ENCODE measurements around the gene MAN2B1. TPM values are rescaled to one million over a fixed set of nuclear protein-coding genes. Genes with fewer than 3 reads are reported as not detected.

Gene MAN2B1
- polyA plus RNA-seq, 4 donors, result 42.7 to 64.8 (median 51.0) TPM

- H3K4me1 ChIP-seq (ENCODE audit: control insufficient read depth in 3 of 3, insufficient read depth in 2 of 3, low read depth in 1 of 3, low read length in 2 of 3), result peaks cover 0 to 5% (median under 1%) of the 10 kb centered on the region in 3 donors
- no peaks in the 10 kb centered on the region for H3K27me3 ChIP-seq (ENCODE audit: control insufficient read depth in 3 of 3, insufficient read depth in 3 of 3, low read length in 3 of 3)
- DNase-seq (peak; percentile 99), FAIRE-seq (no peak)
- peaks cover 1 to 39% (median 5%) of the 10 kb centered on the region in 3 donors for H3K36me3 ChIP-seq (ENCODE audit: control insufficient read depth in 3 of 3, insufficient read depth in 2 of 3, low read depth in 1 of 3, low read length in 3 of 3)
- H3K27ac ChIP-seq (ENCODE audit: low read depth in 1 of 3, low read length in 2 of 3), result peak within 1 kb of the TSS; percentile 95 to 100 (median 99)
- H3K4me3 ChIP-seq (ENCODE audit: low read depth in 1 of 3, low read length in 3 of 3), result peak within 1 kb of the TSS; percentile 87 to 100 (median 99)
- 0% methylated on average over 59 to 61 of the region's 61 CpGs for whole genome bisulfite sequencing, 3 donors
- no peaks in the 10 kb centered on the region for H3K9me3 ChIP-seq (ENCODE audit: control insufficient read depth in 2 of 2, insufficient read depth in 1 of 2, low read depth in 1 of 2, low read length in 1 of 2)
These were observed 55.8 kb downstream of the MAN2B1 start, which contains the start of the genes ZNF490 and ZNF791 for GRCh38 chr19:12610540-12611360. ZNF490 (minus strand) TSS chr19:12610813; CDS start chr19:12610680, 133 bp downstream. ZNF791 (plus strand) TSS chr19:12610920; CDS start chr19:12611080, 160 bp downstream.

- Histone ChIP-seq H3K27me3 (ENCODE audit: control insufficient read depth in 3 of 3, insufficient read depth in 3 of 3, low read length in 3 of 3) (no peaks in the 10 kb centered on the region), H3K4me1 (ENCODE audit: control insufficient read depth in 3 of 3, insufficient read depth in 2 of 3, low read depth in 1 of 3, low read length in 2 of 3) (peaks cover 0 to 5% (median 0%) of the 10 kb centered on the region in 3 donors), H3K27ac (ENCODE audit: low read depth in 1 of 3, low read length in 2 of 3) (no peak overlapping the region), H3K9me3 (ENCODE audit: control insufficient read depth in 2 of 2, insufficient read depth in 1 of 2, low read depth in 1 of 2, low read length in 1 of 2) (no peaks in the 10 kb centered on the region), H3K36me3 (ENCODE audit: control insufficient read depth in 3 of 3, insufficient read depth in 2 of 3, low read depth in 1 of 3, low read length in 3 of 3) (peaks cover 0 to 33% (median 3%) of the 10 kb centered on the region in 3 donors), H3K4me3 (ENCODE audit: low read depth in 1 of 3, low read length in 3 of 3) (no peak overlapping the region)
- 83 to 98% (median 95%) methylated on average over 3 of the region's 3 CpGs for WGBS, 3 donors
- FAIRE-seq (no peak), DNase-seq (no peak)
These were observed 58.9 kb downstream of the MAN2B1 start for GRCh38 chr19:12607631-12608030.

DNA sequence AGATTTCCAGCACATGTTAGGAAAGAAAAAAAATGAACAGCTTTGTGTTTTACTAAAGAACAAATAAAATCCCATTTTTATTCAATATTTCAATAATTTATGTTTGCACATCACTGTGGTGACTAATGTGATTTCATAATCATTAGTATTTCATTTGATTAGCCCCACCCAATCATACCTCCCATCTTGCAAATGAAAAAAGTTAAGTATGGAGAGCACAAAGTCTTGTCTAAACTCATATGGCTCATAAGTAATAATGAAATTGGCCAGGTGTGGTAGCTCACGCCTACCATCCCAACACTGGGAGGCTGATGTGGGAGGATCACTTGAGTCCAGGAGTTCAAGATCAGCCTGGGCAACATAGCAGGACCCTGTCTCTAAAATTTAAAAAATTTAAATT, 59.7 kb downstream of the MAN2B1 start:
- FAIRE-seq, result no peak
- H3K4me1 ChIP-seq (ENCODE audit: control insufficient read depth in 3 of 3, insufficient read depth in 2 of 3, low read depth in 1 of 3, low read length in 2 of 3), result peaks cover 0 to 5% (median 0%) of the 10 kb centered on the region in 3 donors
- H3K9me3 ChIP-seq (ENCODE audit: control insufficient read depth in 2 of 2, insufficient read depth in 1 of 2, low read depth in 1 of 2, low read length in 1 of 2), result no peaks in the 10 kb centered on the region
- no peak for DNase-seq
- 98 to 100% (median 100%) methylated on average over 1 of the region's 1 CpG for WGBS, 3 donors
- no peaks in the 10 kb centered on the region for H3K27me3 ChIP-seq (ENCODE audit: control insufficient read depth in 3 of 3, insufficient read depth in 3 of 3, low read length in 3 of 3)
- H3K4me3 ChIP-seq (ENCODE audit: low read depth in 1 of 3, low read length in 3 of 3), result no peak overlapping the region
- no peak overlapping the region for H3K27ac ChIP-seq (ENCODE audit: low read depth in 1 of 3, low read length in 2 of 3)
- H3K36me3 ChIP-seq (ENCODE audit: control insufficient read depth in 3 of 3, insufficient read depth in 2 of 3, low read depth in 1 of 3, low read length in 3 of 3), result peaks cover 0 to 34% (median 3%) of the 10 kb centered on the region in 3 donors

GRCh38 chr19:12603714-12604113, 62.8 kb downstream of the MAN2B1 start:
- Histone ChIP-seq H3K36me3 (ENCODE audit: control insufficient read depth in 3 of 3, insufficient read depth in 2 of 3, low read depth in 1 of 3, low read length in 3 of 3) (peaks cover 0 to 43% (median 2%) of the 10 kb centered on the region in 3 donors), H3K4me1 (ENCODE audit: control insufficient read depth in 3 of 3, insufficient read depth in 2 of 3, low read depth in 1 of 3, low read length in 2 of 3) (no peaks in the 10 kb centered on the region), H3K4me3 (ENCODE audit: low read depth in 1 of 3, low read length in 3 of 3) (no peak overlapping the region), H3K27me3 (ENCODE audit: control insufficient read depth in 3 of 3, insufficient read depth in 3 of 3, low read length in 3 of 3) (no peaks in the 10 kb centered on the region), H3K27ac (ENCODE audit: low read depth in 1 of 3, low read length in 2 of 3) (no peak overlapping the region), H3K9me3 (ENCODE audit: control insufficient read depth in 2 of 2, insufficient read depth in 1 of 2, low read depth in 1 of 2, low read length in 1 of 2) (no peaks in the 10 kb centered on the region)
- no peak for FAIRE-seq
- no peak for DNase-seq
- 92 to 100% (median 100%) methylated on average over 1 of the region's 1 CpG for WGBS, 3 donors

DNA sequence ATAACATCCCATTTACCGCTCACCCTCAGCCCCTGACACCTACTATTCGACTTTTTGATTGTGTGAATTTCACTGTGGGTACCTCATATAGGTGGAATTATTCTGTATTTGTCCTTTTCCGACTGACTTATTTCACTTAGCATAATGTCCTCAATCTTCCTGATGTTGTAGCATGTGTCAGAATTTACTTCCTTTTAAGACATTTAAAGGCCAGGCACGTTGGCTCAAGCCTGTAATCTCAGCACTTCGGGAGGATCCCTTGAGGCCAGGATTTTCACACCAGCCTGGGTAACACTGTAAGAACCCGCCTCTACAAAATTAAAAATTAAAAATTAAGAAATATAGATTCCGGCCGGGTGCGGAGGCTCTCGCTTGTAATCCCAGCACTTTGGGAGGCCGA, 68.9 kb downstream of the MAN2B1 start:
- DNase-seq, result peak in 1 of 2 donors; percentile 24

DNA sequence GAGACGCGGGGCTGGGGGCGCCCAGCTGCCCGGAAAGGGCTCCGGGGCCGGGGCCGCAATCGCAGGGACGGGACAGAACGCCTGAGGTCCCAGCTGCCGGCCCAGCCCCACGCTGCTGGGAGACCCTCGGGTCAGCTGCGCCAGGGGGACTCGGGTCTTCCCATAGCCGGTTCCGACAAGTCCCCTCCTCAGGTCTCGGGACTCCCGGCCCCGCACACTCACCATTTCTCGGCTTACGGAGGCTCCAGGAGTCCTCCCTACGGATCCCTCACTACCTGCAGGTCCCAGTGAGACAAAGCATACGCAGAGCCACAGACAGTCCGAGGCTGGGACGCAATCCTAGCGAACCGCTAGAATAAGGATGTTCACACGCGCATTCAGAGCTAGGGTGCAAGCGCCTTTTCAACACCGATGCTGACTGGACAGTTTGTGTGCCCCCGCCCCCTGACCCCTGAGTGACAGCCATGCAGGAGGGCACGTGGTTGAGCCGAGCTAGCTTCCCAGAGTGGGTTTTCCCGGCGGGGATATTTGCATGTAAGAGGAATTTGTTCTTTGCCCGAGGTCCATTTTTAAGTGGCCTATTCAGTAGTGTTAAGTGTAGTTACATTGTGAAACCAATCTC, 69.5 kb downstream of the MAN2B1 start:
- peak overlapping the region in 1 of 3 donors; percentile 21 for H3K27ac ChIP-seq (ENCODE audit: low read depth in 1 of 3, low read length in 2 of 3)
- WGBS, 3 donors, result 77 to 93% (median 92%) methylated on average over 37 to 38 of the region's 38 CpGs
- no peaks in the 10 kb centered on the region for H3K9me3 ChIP-seq (ENCODE audit: control insufficient read depth in 2 of 2, insufficient read depth in 1 of 2, low read depth in 1 of 2, low read length in 1 of 2)
- peaks cover 0 to 2% (median 0%) of the 10 kb centered on the region in 3 donors for H3K4me1 ChIP-seq (ENCODE audit: control insufficient read depth in 3 of 3, insufficient read depth in 2 of 3, low read depth in 1 of 3, low read length in 2 of 3)
- peaks cover 0 to 27% (median 2%) of the 10 kb centered on the region in 3 donors for H3K36me3 ChIP-seq (ENCODE audit: control insufficient read depth in 3 of 3, insufficient read depth in 2 of 3, low read depth in 1 of 3, low read length in 3 of 3)
- DNase-seq (peak in 1 of 2 donors; percentile 81), FAIRE-seq (no peak)
- H3K4me3 ChIP-seq (ENCODE audit: low read depth in 1 of 3, low read length in 3 of 3), result peak overlapping the region in 1 of 3 donors; percentile 30
- H3K27me3 ChIP-seq (ENCODE audit: control insufficient read depth in 3 of 3, insufficient read depth in 3 of 3, low read length in 3 of 3), result no peaks in the 10 kb centered on the region

More for the DNA sequence above, 68.9 kb downstream of the MAN2B1 start:
- Histone ChIP-seq H3K9me3 (ENCODE audit: control insufficient read depth in 2 of 2, insufficient read depth in 1 of 2, low read depth in 1 of 2, low read length in 1 of 2) (no peaks in the 10 kb centered on the region), H3K4me3 (ENCODE audit: low read depth in 1 of 3, low read length in 3 of 3) (no peak overlapping the region), H3K27ac (ENCODE audit: low read depth in 1 of 3, low read length in 2 of 3) (peak overlapping the region in 1 of 3 donors; percentile 21), H3K36me3 (ENCODE audit: control insufficient read depth in 3 of 3, insufficient read depth in 2 of 3, low read depth in 1 of 3, low read length in 3 of 3) (peaks cover 0 to 32% (median 2%) of the 10 kb centered on the region in 3 donors), H3K27me3 (ENCODE audit: control insufficient read depth in 3 of 3, insufficient read depth in 3 of 3, low read length in 3 of 3) (no peaks in the 10 kb centered on the region), H3K4me1 (ENCODE audit: control insufficient read depth in 3 of 3, insufficient read depth in 2 of 3, low read depth in 1 of 3, low read length in 2 of 3) (peaks cover 0 to 2% (median 0%) of the 10 kb centered on the region in 3 donors)
- whole genome bisulfite sequencing, 3 donors, result 90 to 92% (median 91%) methylated on average over 11 of the region's 11 CpGs
- FAIRE-seq, result no peak

Other genes with a start within 250 kb of the MAN2B1 start
- gene ZNF443, start 225.7 kb downstream of the MAN2B1 start, polyA plus RNA-seq, result 1 to 10 TPM; 1.6 to 7.3 (median 2.4) TPM
- gene ZNF709, start 181.9 kb downstream of the MAN2B1 start, polyA plus RNA-seq, result 1 to 10 TPM in 1 of 4 donors, under 1 TPM in 1, not detected in 2; 0.76 to 2.9 TPM
- gene ZNF564, start 115.3 kb downstream of the MAN2B1 start, polyA plus RNA-seq, result 10 to 100 TPM in 2 of 4 donors, 1 to 10 TPM in 2; 6.5 to 14.9 (median 11.3) TPM
- gene ZNF490, start 55.9 kb downstream of the MAN2B1 start, polyA plus RNA-seq, result 1 to 10 TPM in 2 of 4 donors, under 1 TPM in 1, not detected in 1; 0.45 to 3.0 (median 1.0) TPM
- 10 to 100 TPM in 1 of 4 donors, 1 to 10 TPM in 3; 4.7 to 17.7 (median 5.8) TPM for gene ZNF791, start 55.8 kb downstream of the MAN2B1 start, polyA plus RNA-seq
- gene WDR83, start 65 bp upstream of the MAN2B1 start, polyA plus RNA-seq, result 10 to 100 TPM; 10.9 to 23.8 (median 19.9) TPM
- gene DHPS, start 15.1 kb upstream of the MAN2B1 start, polyA plus RNA-seq, result 10 to 100 TPM; 61.5 to 96.9 (median 66.8) TPM
- not detected for gene GNG14, start 21.3 kb upstream of the MAN2B1 start, polyA plus RNA-seq
- 10 to 100 TPM in 1 of 4 donors, 1 to 10 TPM in 3; 4.5 to 11.8 (median 7.2) TPM for gene FBXW9, start 29.9 kb upstream of the MAN2B1 start, polyA plus RNA-seq
- 10 to 100 TPM in 3 of 4 donors, 1 to 10 TPM in 1; 9.8 to 41.3 (median 19.7) TPM for gene TNPO2, start 57.2 kb upstream of the MAN2B1 start, polyA plus RNA-seq
- 100 to 1,000 TPM; 210 to 376 (median 282) TPM for gene TRIR, start 67.9 kb upstream of the MAN2B1 start, polyA plus RNA-seq
- 10 to 100 TPM; 62.1 to 85.4 (median 69.8) TPM for gene GET3, start 70.8 kb upstream of the MAN2B1 start, polyA plus RNA-seq
- 1 to 10 TPM in 1 of 4 donors, under 1 TPM in 2, not detected in 1; 0.10 to 3.4 (median 0.16) TPM for gene BEST2, start 85.0 kb upstream of the MAN2B1 start, polyA plus RNA-seq
- gene HOOK2, start 108.8 kb upstream of the MAN2B1 start, polyA plus RNA-seq, result 100 to 1,000 TPM in 3 of 4 donors, 10 to 100 TPM in 1; 61.8 to 206 (median 167) TPM
- 100 to 1,000 TPM in 2 of 4 donors, 10 to 100 TPM in 2; 44.7 to 234 (median 135) TPM for gene JUNB, start 124.7 kb upstream of the MAN2B1 start, polyA plus RNA-seq
- gene PRDX2, start 135.1 kb upstream of the MAN2B1 start, polyA plus RNA-seq, result 100 to 1,000 TPM; 285 to 523 (median 416) TPM
- 1 to 10 TPM in 3 of 4 donors, not detected in 1; 2.9 to 4.0 (median 3.1) TPM for gene THSD8, start 135.3 kb upstream of the MAN2B1 start, polyA plus RNA-seq
- gene RNASEH2A, start 139.8 kb upstream of the MAN2B1 start, polyA plus RNA-seq, result 10 to 100 TPM in 2 of 4 donors, 1 to 10 TPM in 2; 3.1 to 22.3 (median 12.8) TPM
- gene RTBDN, start 167.8 kb upstream of the MAN2B1 start, polyA plus RNA-seq, result 1 to 10 TPM in 1 of 4 donors, under 1 TPM in 2, not detected in 1; 0.64 to 1.7 (median 0.67) TPM
- gene MAST1, start 171.8 kb upstream of the MAN2B1 start, polyA plus RNA-seq, result 1 to 10 TPM in 2 of 4 donors, under 1 TPM in 2; 0.54 to 3.3 (median 0.95) TPM
- gene DNASE2, start 214.7 kb upstream of the MAN2B1 start, polyA plus RNA-seq, result 10 to 100 TPM in 2 of 4 donors, 1 to 10 TPM in 2; 6.5 to 43.1 (median 9.3) TPM
- under 1 TPM in 2 of 4 donors, not detected in 2; 0.09 to 0.13 TPM for gene KLF1, start 220.5 kb upstream of the MAN2B1 start, polyA plus RNA-seq
- gene GCDH, start 224.4 kb upstream of the MAN2B1 start, polyA plus RNA-seq, result 10 to 100 TPM; 24.8 to 38.9 (median 28.3) TPM